ENCODE results near the gene MOCS1.

The MOCS1 gene

DNA sequence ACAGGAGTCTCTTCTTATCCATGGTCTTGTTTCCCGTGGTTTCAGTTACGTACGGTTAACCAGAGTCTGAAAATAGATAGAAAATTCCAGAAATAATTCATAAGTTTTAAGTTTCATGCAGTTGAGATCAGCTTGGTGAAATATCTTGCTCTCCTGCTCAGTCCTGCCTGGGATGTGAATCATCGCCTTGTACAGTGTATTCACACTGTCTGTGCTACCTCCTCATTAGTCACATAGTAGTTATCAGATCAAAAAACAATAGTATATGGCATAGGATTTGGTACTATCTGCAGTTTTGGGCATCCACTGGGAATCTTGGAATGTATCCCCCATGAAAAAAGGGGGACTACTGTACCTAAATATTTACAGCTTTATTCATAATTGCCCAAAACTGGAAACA lies 22.7 kb upstream of the MOCS1 start:
- Mint-ChIP-seq H3K9me3 (peaks cover 0 to 7% of the 10 kb centered on the region in 2 donors), H3K4me3 (no peak overlapping the region), H3K27ac (no peak overlapping the region), H3K27me3 (peaks cover 7% of the 10 kb centered on the region), H3K4me1 (no peaks in the 10 kb centered on the region)
- DNase-seq, result no peak
- no peak for ATAC-seq

DNA sequence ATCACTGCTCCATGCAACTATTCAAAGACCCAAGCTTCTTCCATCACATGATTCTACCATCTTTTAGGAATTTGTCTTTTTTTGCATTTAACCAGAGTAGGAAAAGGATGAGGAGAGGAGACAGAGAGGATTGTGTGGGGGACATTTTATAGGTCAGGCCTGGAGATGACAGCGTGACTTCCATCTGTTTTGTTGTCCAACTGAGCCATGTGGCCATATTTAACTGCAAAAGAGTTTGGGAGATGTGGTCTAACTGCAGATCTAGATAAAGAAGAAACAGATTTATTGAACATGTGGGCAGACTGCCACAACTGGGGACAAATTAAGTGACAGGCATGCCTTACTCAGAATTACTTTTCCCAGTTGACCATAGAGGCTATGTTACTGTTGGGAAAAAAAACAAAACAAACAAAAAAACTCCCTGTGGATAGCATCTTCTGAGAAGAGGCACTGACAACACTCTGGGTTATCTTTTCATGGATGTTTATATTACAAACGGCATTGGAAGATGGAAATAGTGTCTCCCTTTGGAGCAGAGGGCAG lies 18.9 kb upstream of the MOCS1 start:
- ATAC-seq (no peak), DNase-seq (no peak)
- Mint-ChIP-seq H3K9me3 (peaks cover 0 to 7% of the 10 kb centered on the region in 2 donors), H3K27me3 (no peaks in the 10 kb centered on the region), H3K4me1 (no peaks in the 10 kb centered on the region), H3K27ac (no peak overlapping the region), H3K4me3 (no peak overlapping the region)

DNA sequence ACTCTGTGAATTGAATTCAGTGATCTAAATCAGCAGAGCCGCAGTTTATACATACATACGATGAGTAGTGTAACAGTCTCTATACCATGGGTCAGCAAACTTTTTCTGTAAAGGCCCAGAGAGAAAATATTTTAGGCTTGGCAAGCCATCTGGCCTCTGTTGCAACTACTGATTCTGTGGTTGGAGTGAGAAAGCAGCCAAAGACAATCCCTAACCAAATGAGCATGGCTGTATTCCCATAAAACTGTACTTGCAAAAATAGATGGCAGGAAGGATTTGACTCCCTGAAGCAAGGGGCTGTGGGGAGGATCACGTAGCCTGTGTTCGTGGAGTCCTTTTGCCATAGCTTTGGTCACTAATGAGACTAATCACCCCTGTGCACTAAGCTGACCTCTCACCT lies 17.9 kb upstream of the MOCS1 start:
- no peak overlapping the region for H3K4me3 Mint-ChIP-seq
- DNase-seq (no peak), ATAC-seq (no peak)
- H3K4me1 Mint-ChIP-seq, result no peaks in the 10 kb centered on the region
- no peaks in the 10 kb centered on the region for H3K27me3 Mint-ChIP-seq
- peaks cover 0 to 7% of the 10 kb centered on the region in 2 donors for H3K9me3 Mint-ChIP-seq
- no peak overlapping the region for H3K27ac Mint-ChIP-seq

DNA sequence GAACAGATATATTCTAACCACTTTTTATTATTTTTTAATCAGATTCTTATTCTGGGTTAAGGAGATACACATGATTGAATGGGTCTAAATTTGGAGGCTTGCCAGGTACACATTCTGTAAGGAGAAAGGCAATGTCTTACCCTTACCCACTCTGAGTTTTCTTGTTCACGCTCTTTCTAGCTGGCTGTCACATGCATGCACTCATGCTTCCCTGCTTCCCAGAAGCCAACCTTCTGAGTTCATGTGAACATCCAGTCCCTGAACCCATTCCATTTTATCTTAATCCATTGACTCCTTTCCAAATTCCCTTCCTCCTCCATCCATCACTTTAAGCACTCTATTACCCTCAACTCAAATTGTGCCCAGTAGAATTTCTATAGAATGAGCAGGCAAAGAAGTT lies 17.5 kb upstream of the MOCS1 start:
- Mint-ChIP-seq H3K27me3 (no peaks in the 10 kb centered on the region), H3K4me1 (no peaks in the 10 kb centered on the region), H3K4me3 (no peak overlapping the region), H3K9me3 (peaks cover 0 to 7% of the 10 kb centered on the region in 2 donors), H3K27ac (no peak overlapping the region)
- no peak for ATAC-seq
- DNase-seq, result no peak

DNA sequence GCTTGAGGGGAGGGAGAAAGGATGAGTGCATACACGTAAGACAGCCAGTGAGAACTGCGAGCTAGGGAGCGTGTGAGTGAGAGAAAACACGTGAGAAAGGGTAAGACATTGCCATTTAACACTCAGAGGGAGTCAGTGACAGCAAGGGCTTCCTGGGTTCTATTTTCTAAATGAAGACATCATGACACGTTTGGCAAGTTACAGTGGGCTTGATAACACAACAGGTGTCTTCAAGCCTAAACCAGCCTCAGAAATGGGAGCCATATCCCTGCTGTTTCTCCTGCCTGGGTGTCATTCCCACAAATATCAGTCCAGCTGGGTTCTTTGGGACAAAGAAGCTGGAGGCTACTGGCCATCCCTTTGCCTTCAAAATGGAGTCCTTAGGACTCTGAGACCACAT lies 16.9 kb upstream of the MOCS1 start:
- H3K4me1 Mint-ChIP-seq, result no peaks in the 10 kb centered on the region
- no peak for ATAC-seq
- no peak for DNase-seq
- no peaks in the 10 kb centered on the region for H3K27me3 Mint-ChIP-seq
- H3K27ac Mint-ChIP-seq, result no peak overlapping the region
- H3K9me3 Mint-ChIP-seq, result peaks cover 0 to 7% of the 10 kb centered on the region in 2 donors
- H3K4me3 Mint-ChIP-seq, result no peak overlapping the region

DNA sequence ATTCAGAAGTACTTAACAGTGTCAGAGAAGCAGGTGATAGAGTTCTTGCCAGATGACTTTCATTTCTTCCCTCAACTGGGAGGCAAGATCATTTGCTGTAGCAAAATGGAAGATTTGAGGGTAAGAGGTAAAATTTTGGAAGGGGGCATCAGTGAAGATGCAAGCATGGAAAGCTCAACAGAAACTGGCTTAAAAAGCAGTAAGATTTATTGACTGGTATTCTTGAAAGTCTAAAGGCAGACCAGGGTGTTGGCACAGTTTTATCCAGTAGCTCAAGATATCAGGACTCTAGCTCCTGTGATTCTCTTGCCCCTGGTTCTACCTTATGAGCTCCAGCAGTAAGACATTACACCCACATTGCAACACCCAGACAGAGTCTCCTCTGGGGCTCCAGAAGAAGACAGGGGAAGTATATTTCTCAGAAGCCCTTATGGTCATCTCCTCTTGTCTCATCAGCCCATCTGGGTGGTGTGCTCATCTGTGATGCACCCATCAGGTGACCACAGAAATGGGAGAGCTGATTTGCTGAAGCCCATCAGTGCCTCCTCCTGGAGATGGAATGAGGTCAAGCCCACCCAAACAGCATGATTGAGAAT lies 16.0 kb upstream of the MOCS1 start:
- H3K4me3 Mint-ChIP-seq, result no peak overlapping the region
- no peak for DNase-seq
- H3K9me3 Mint-ChIP-seq, result peaks cover 0 to under 1% of the 10 kb centered on the region in 2 donors
- H3K4me1 Mint-ChIP-seq, result no peaks in the 10 kb centered on the region
- H3K27me3 Mint-ChIP-seq, result no peaks in the 10 kb centered on the region
- ATAC-seq, result no peak
- no peak overlapping the region for H3K27ac Mint-ChIP-seq

DNA sequence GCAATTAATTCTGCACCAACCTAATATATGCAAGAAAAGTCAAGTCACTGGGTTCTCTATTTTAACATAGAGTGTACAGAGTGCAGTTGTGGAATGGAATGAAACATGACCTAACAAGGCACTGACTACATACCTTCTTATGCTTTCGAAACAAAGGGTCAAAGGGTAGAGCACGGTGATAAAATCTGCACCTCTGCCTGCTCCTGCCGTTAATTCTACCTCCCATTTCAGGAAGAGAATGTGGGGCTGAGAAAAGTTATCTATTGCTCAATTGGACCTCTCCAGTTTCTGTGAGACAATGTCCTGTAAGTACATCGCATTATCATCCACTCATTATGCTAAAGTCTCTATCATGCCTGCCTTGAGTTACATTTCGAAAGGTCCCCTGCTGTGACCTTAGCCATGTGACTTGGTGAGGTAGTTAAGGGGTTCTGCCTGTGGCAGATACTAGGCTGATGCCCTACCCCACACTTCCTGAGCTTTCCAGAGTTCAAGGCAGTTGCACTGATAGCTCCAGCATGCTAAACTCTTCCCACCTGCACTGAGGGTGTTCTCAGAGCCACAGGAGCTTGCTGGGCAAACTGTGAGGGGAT lies 14.0 kb upstream of the MOCS1 start:
- no peak overlapping the region for H3K27ac Mint-ChIP-seq
- H3K27me3 Mint-ChIP-seq, result no peaks in the 10 kb centered on the region
- no peak overlapping the region for H3K4me3 Mint-ChIP-seq
- H3K9me3 Mint-ChIP-seq, result no peaks in the 10 kb centered on the region
- ATAC-seq (no peak), DNase-seq (no peak)
- no peaks in the 10 kb centered on the region for H3K4me1 Mint-ChIP-seq

DNA sequence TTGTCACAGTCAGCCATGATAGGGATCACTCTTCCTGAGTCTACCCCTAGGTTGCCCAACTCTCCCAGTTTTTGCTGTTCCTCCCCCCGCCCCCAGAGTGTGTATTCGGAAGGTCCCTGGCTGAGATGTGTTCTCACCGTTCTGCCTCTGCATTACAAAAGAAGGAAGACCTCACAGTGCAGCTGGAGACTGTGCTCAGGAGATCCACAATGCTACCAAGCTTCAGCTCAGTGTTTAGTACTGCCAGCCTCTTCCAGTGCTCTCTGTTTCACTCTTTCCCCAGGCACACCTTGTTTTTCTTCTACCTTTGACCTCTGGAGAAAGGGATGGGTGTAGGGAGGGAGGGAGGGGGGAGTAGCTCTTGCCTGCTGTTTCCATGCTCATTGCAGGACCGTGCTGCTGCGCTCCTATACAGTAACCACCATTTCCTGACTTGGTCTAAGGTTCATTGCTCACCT lies 13.4 kb upstream of the MOCS1 start:
- H3K27me3 Mint-ChIP-seq, result no peaks in the 10 kb centered on the region
- no peak overlapping the region for H3K27ac Mint-ChIP-seq
- H3K4me1 Mint-ChIP-seq, result no peaks in the 10 kb centered on the region
- H3K9me3 Mint-ChIP-seq, result no peaks in the 10 kb centered on the region
- no peak for DNase-seq
- no peak overlapping the region for H3K4me3 Mint-ChIP-seq
- ATAC-seq, result no peak

DNA sequence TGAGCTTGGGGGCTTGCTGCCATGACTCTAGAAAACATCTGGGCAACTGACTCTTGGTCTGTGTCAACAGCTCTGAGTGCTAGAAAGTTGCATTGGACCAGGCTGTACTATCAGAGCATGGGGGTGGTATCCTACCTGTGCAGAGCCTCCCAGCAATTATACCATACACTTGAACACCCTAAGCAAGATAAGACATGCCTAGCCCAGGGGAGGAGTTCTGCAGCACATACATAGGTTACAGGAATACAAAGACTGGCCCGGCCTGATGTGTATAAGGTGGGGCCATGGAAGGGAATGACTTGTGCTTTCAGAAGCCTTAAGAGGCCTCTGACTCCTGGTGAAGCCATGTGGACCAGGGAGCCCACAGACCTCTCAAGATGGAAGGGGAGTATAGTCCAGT lies 11.4 kb upstream of the MOCS1 start:
- no peak overlapping the region for H3K4me3 Mint-ChIP-seq
- H3K4me1 Mint-ChIP-seq, result no peaks in the 10 kb centered on the region
- no peak for DNase-seq
- H3K9me3 Mint-ChIP-seq, result no peaks in the 10 kb centered on the region
- no peak for ATAC-seq
- peaks cover 7% of the 10 kb centered on the region for H3K27me3 Mint-ChIP-seq
- no peak overlapping the region for H3K27ac Mint-ChIP-seq

DNA sequence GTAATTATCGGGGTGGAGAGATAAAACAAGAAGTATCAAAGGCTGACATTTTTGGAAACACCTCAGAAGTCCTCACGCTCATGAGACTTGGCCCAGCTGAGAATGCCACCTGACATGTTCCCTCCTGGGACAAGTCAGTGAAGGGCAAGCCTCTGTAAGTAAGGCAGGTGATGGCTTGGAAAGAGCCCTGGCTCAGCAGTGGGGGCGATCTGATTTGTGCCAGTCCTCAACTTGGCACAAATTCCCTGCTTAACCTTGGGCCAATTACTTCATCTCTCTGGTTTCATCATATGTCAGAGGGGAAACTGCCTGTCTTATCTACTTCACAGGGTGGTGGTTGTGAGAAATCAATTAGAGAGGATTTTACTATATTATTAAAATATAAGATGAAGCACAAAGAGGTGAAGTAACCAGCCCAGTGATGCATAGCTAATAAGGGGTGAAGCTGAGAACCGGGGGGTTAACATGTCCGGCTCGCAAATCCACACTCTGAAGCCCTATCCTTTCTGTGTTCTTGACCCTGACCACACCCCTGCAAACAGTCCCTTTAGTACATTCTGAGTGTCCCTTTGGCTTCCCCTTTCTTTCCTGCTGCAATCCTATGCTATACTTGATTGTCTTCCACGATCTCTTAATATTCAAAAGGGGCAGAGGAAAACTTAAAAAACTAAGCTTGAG lies 8.8 kb upstream of the MOCS1 start:
- Mint-ChIP-seq H3K27me3 (peaks cover 8% of the 10 kb centered on the region), H3K4me1 (no peaks in the 10 kb centered on the region), H3K9me3 (no peaks in the 10 kb centered on the region), H3K27ac (no peak overlapping the region), H3K4me3 (no peak overlapping the region)
- DNase-seq, result no peak
- ATAC-seq, result no peak

DNA sequence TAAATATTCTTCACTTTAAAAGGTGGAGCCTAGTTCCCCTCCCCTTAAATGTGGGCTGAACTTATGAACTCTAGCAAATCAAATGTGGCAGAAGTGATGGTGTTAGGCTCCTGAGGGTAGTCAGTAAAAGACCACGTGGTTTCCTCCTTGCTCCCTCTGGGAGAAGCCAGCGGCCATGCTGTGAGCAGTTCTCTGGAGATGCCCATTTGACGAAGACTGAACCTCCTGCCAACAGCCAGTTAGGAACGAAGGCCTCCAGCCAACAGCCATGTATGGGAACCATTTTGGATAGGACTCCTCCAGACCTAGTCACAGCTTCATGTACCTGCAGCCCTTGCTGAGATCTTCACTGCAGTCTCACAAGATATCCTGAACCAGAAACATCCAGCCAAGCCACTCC lies 7.6 kb upstream of the MOCS1 start:
- no peaks in the 10 kb centered on the region for H3K9me3 Mint-ChIP-seq
- H3K27ac Mint-ChIP-seq, result no peak overlapping the region
- H3K27me3 Mint-ChIP-seq, result peaks cover 14% of the 10 kb centered on the region
- DNase-seq (no peak), ATAC-seq (no peak)
- H3K4me3 Mint-ChIP-seq, result no peak overlapping the region
- H3K4me1 Mint-ChIP-seq, result no peaks in the 10 kb centered on the region

DNA sequence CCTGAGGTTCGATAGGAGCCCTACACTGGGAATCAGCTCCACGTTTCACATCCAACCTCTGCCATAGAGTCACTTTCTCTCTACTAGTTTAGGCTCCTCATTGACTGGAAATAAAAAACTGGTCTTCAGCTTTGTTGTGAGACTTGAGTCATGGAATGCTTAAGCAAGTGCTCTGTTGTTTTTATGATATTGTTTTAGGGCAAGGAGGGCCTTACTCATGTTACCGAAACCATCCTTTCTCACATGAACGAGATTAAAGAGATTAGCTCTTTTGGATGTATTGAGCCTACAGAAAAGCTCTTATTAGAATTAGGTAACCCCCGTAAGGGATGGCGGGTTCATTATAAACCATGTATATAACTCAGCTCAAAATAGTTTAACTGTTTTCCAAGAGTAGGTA lies 6.9 kb upstream of the MOCS1 start:
- DNase-seq (no peak), ATAC-seq (no peak)
- no peaks in the 10 kb centered on the region for H3K4me1 Mint-ChIP-seq
- peaks cover 14% of the 10 kb centered on the region for H3K27me3 Mint-ChIP-seq
- H3K27ac Mint-ChIP-seq, result no peak overlapping the region
- H3K9me3 Mint-ChIP-seq, result no peaks in the 10 kb centered on the region
- no peak overlapping the region for H3K4me3 Mint-ChIP-seq

DNA sequence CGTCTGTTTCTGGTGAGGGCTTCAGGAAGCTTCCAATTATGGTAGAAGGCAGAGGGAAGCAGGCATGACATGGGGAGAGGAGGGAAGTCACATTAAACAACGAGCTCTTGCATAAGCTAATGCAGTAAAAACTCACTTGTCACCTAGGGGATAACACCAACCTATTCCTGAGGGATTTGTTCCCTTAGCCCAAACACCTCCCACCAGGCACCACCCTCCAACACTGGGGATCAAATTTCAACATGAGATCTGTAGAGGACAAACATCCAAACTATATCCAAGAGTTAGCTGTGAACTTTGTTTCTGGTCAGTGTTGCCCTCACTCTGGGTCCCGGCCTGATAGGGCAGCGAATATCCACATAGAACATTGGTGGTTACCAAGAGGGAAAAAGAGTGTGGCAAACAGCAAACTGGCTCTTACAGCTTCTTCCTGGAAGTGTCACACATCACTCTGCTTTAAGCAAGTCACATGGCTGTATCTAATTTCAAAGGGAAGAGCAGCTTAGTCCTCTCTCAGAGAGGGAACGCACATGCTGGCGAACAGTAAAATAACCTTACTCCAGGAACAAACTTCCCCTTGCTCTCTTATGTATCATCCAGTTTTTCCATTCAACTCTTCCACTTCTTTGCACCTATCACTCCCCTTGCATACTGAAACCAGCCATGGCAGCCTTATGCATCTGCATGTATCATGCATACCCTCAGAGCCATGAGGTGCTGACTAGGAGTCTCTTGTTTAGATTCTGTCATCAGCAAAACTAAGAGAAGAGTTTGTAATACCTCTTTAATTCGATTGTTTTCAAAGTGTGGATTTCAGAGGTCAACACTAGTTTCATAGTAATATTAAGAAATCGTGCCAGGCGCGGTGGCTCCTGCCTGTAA lies 4.8 kb upstream of the MOCS1 start:
- no peak overlapping the region for H3K4me3 Mint-ChIP-seq
- no peak overlapping the region for H3K27ac Mint-ChIP-seq
- H3K9me3 Mint-ChIP-seq, result no peaks in the 10 kb centered on the region
- no peak for ATAC-seq
- peaks cover 4% of the 10 kb centered on the region for H3K4me1 Mint-ChIP-seq
- DNase-seq, result no peak
- peaks cover 14% of the 10 kb centered on the region for H3K27me3 Mint-ChIP-seq

DNA sequence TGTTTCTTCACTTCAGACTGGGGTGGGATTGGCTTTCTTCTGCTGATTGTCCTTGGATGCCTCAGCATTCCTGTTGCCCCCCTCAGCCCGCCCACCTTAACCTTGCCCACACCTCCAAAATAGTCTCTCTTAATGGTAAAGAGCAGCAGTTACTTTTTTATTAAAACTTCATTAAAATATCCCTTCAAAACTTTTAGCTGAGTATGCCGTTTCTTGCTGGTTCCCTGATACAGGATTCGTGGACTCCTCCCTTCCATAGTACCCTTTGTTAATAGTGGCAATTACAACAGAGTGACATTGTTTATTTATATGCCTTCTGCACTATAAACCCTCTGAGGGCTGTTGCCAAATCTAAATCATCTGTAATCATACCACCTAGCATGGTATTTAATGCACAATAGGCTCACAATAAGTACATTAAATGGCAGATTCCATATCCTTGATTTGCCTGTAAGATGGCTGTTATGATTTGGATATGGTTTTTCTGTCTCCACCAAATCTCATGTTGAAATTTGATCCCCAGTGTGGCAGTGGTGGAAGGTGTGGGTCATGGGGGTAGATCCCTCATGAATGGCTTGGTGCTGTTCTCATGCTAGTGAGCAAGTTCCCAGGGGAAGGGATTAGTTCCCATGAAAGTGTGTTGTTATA lies 3.5 kb upstream of the MOCS1 start:
- Mint-ChIP-seq H3K9me3 (no peaks in the 10 kb centered on the region), H3K27me3 (peaks cover 14% of the 10 kb centered on the region), H3K4me3 (no peak overlapping the region), H3K27ac (no peak overlapping the region), H3K4me1 (peaks cover 15% of the 10 kb centered on the region)
- no peak for ATAC-seq
- no peak for DNase-seq

DNA sequence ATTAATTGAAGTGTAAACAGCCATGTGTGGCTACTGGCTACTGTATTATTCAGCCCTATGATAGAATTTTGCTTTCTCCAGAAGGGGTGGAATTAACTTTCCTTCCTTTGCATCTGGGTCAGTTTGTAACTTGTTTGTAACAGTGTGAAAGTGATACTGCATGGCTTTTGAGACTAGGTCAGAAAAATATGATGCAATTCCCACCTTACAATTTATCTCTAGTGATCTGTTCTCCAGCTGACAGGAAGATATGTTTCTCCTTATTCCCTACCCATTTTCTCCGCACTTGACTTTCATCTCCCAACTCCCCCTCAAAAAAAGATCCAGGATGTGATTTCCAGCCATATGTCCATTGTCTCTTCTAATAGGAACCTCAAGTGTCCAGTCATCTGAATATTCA lies 2.6 kb upstream of the MOCS1 start:
- peaks cover 20% of the 10 kb centered on the region for H3K4me1 Mint-ChIP-seq
- ATAC-seq, result no peak
- no peak overlapping the region for H3K4me3 Mint-ChIP-seq
- no peak overlapping the region for H3K27ac Mint-ChIP-seq
- peaks cover 14% of the 10 kb centered on the region for H3K27me3 Mint-ChIP-seq
- no peaks in the 10 kb centered on the region for H3K9me3 Mint-ChIP-seq
- DNase-seq, result no peak
